T-helper 22 cell (primary cell): Measurements from ENCODE around the gene SLC25A3.
"Not testable (repeated sequence)": the region's sequence is repeated elsewhere in the genome, so short reads cannot be mapped to it uniquely, and the experiment has no call there.

Experiments
- DNase-seq: peaks from one replicate; pipeline ENCODE4 v3.0.0-alpha.2; 2020; ENCODE audit warnings: low read depth

SLC25A3 gene

GRCh38 chr12:98593351-98594049 is at the start of gene SLC25A3:
TSS of gene SLC25A3 (plus strand) at chr12:98593686. CDS start at chr12:98593979, 293 bp downstream.
- DNase-seq, result peak; percentile 91

GRCh38 chr12:98543701-98544100 is 49.8 kb upstream of the SLC25A3 start:
- DNase-seq, result no peak

GRCh38 chr12:98544751-98545150 is 48.7 kb upstream of the SLC25A3 start:
- no peak for DNase-seq

- DNase-seq, result no peak
These were observed 43.9 kb upstream of the SLC25A3 start for GRCh38 chr12:98549371-98550110.

GRCh38 chr12:98551787-98552186 is 41.7 kb upstream of the SLC25A3 start:
- no peak for DNase-seq

- not testable (repeated sequence) for DNase-seq
These were observed 35.4 kb upstream of the SLC25A3 start for GRCh38 chr12:98558097-98558496.

GRCh38 chr12:98559666-98560065 is 33.8 kb upstream of the SLC25A3 start:
- no peak for DNase-seq

GRCh38 chr12:98561846-98562245 is 31.6 kb upstream of the SLC25A3 start:
- no peak for DNase-seq

GRCh38 chr12:98572010-98572409 is 21.5 kb upstream of the SLC25A3 start:
- no peak for DNase-seq

GRCh38 chr12:98574110-98574509 is 19.4 kb upstream of the SLC25A3 start:
- DNase-seq, result no peak

GRCh38 chr12:98575013-98575412 is 18.5 kb upstream of the SLC25A3 start:
- no peak for DNase-seq

GRCh38 chr12:98576795-98577194 is 16.7 kb upstream of the SLC25A3 start:
- DNase-seq, result not testable (repeated sequence)

GRCh38 chr12:98578392-98578791 is 15.1 kb upstream of the SLC25A3 start:
- no peak for DNase-seq

GRCh38 chr12:98578821-98579220 is 14.7 kb upstream of the SLC25A3 start:
- no peak for DNase-seq

- DNase-seq, result no peak
These were observed 14.1 kb upstream of the SLC25A3 start for GRCh38 chr12:98579347-98579746.

GRCh38 chr12:98579835-98580234 is 13.7 kb upstream of the SLC25A3 start:
- no peak for DNase-seq

- DNase-seq, result no peak
These were observed 12.8 kb upstream of the SLC25A3 start for GRCh38 chr12:98580695-98581094.

GRCh38 chr12:98581101-98581500 is 12.4 kb upstream of the SLC25A3 start:
- DNase-seq, result no peak

GRCh38 chr12:98582093-98582492 is 11.4 kb upstream of the SLC25A3 start:
- DNase-seq, result no peak

GRCh38 chr12:98587084-98587483 is 6.4 kb upstream of the SLC25A3 start:
- no peak for DNase-seq

GRCh38 chr12:98591209-98591608 is 2.3 kb upstream of the SLC25A3 start:
- no peak for DNase-seq

- DNase-seq, result no peak
These were observed 612 bp upstream of the SLC25A3 start for GRCh38 chr12:98592825-98593322.
